T-cell (primary cell): ENCODE results near the gene PARM1. TPM values are rescaled to one million over a fixed set of nuclear protein-coding genes. Genes with fewer than 3 reads are reported as not detected.

Source experiments
- ATAC-seq, 4 experiments: fragments of 200-7000 bp in 3 of 4; fragments of 150-1000 bp in 1 of 4; cut with Tn5 transposase; replicated peaks in 1 of 4; 1 replicate in 3 of 4; 2 replicates in 1 of 4; pipeline ENCODE4 v1.10.0; 2021; ENCODE audit warnings: moderate library complexity in 3 of 4, mild to moderate bottlenecking in 2 of 4, moderate number of reproducible peaks in 1 of 4
- CTCF ChIA-PET, 2 donors: fragments of 300-600 bp; sonication (Branson Sonifier 250); formaldehyde crosslinking; loops; one replicate each; lab custom pipeline; 2022; ENCODE audit warnings: antibody characterized with exemption in 2 of 2; lab: Charles Lee
- POLR2A ChIA-PET, 2 donors: fragments of 300-600 bp; sonication (Branson Sonifier 250); formaldehyde crosslinking; loops; one replicate each; lab custom pipeline; 2022; ENCODE audit warnings: antibody characterized with exemption in 2 of 2; lab: Charles Lee
- DNase-seq, 35 experiments: peaks; one replicate each; pipeline versions ENCODE4 v3.0.0 to v3.0.0-alpha.2; 2013 to 2023
- H3K27ac ChIP-seq: one replicate; pipeline ENCODE4 v1.5.1; 2013; ENCODE audit warnings: low read length
- H3K27me3 ChIP-seq, 2 experiments: replicated peaks in 1 of 2; 1 replicate in 1 of 2; 2 replicates in 1 of 2; pipeline versions ENCODE4 v1.6.1 to v1.7.0; 2013; ENCODE audit warnings: low read length in 1 of 2, mixed read lengths in 1 of 2; ENCODE audit not compliant: control insufficient read depth in 2 of 2, insufficient read depth in 2 of 2; ENCODE audit errors: extremely low read depth in 1 of 2
- H3K36me3 ChIP-seq, 2 donors: 1 replicate in 1 of 2; 2 replicates in 1 of 2; pipeline versions ENCODE4 v1.6.1 to v1.7.0; 2013; ENCODE audit warnings: low read length in 1 of 2; ENCODE audit not compliant: control insufficient read depth in 2 of 2, insufficient read depth in 1 of 2; ENCODE audit errors: extremely low read depth in 1 of 2
- H3K4me1 ChIP-seq, 2 experiments: 1 replicate in 1 of 2; 2 replicates in 1 of 2; pipeline versions ENCODE4 v1.6.1 to v1.7.0; 2013; ENCODE audit warnings: low read length in 2 of 2, mixed read lengths in 1 of 2; ENCODE audit not compliant: insufficient read depth in 2 of 2, control insufficient read depth in 1 of 2; ENCODE audit errors: extremely low read depth in 1 of 2
- H3K4me3 ChIP-seq, 2 donors: 1 replicate in 1 of 2; 2 replicates in 1 of 2; pipeline versions ENCODE4 v1.5.1 to v1.7.0; 2013; ENCODE audit warnings: mild to moderate bottlenecking in 2 of 2, low read length in 1 of 2, moderate library complexity in 1 of 2; ENCODE audit not compliant: control insufficient read depth in 1 of 2; ENCODE audit errors: extremely low read depth in 1 of 2
- H3K9me3 ChIP-seq: 2 replicates; pipeline ENCODE4 v1.7.0; 2013
- H3K27ac Mint-ChIP-seq, 2 donors: one replicate each; pipeline ENCODE4 v1.8.0; 2020 to 2021; ENCODE audit warnings: mild to moderate bottlenecking in 2 of 2, mixed read lengths in 2 of 2
- H3K27me3 Mint-ChIP-seq, 2 donors: one replicate each; pipeline ENCODE4 v1.8.0; 2021 to 2022; ENCODE audit warnings: mixed read lengths in 2 of 2
- H3K36me3 Mint-ChIP-seq: one replicate; pipeline ENCODE4 v1.8.0; 2021; ENCODE audit warnings: mixed read lengths
- H3K4me1 Mint-ChIP-seq, 3 donors: one replicate each; pipeline ENCODE4 v1.8.0; 2020 to 2022; ENCODE audit warnings: mixed read lengths in 3 of 3, mild to moderate bottlenecking in 1 of 3
- H3K4me3 Mint-ChIP-seq, 3 donors: one replicate each; pipeline ENCODE4 v1.8.0; 2020 to 2022; ENCODE audit warnings: mild to moderate bottlenecking in 3 of 3, mixed read lengths in 3 of 3, moderate library complexity in 3 of 3
- H3K9me3 Mint-ChIP-seq, 3 donors: one replicate each; pipeline ENCODE4 v1.8.0; 2020 to 2022; ENCODE audit warnings: mixed read lengths in 3 of 3
- WGBS: methylation state at CpG from one replicate; pipeline ENCODE4 v1.1.5; 2013; ENCODE audit warnings: missing lambda C conversion rate; ENCODE audit not compliant: insufficient coverage; 5-methylcytosine and 5-hydroxymethylcytosine counted together
- total RNA-seq, 35 experiments: library from RNA in 6 of 35; stranded (reverse) in 6 of 35; fragments of 120-200 nt in 1 of 35; gene quantifications; one replicate each; pipeline versions ENCODE4 v1.2.1 to v1.2.4 and lab custom pipeline; 2013 to 2026

PARM1 gene
- total RNA-seq, 5 donors from 2014 or later (not counting 1 experiment from before 2014, with no cell fraction given): 0.13 to 0.38 (median 0.26) TPM

- ATAC-seq (no peak), DNase-seq (no peak)
- peaks cover 10 to 19% (median 12%) of the 10 kb centered on the region in 3 donors for H3K9me3 Mint-ChIP-seq
- no peak overlapping the region for H3K4me3 Mint-ChIP-seq
- Histone ChIP-seq H3K9me3 (no peaks in the 10 kb centered on the region), H3K36me3 (no peaks in the 10 kb centered on the region), H3K27me3 (no peaks in the 10 kb centered on the region), H3K27ac (no peak overlapping the region), H3K4me1 (no peaks in the 10 kb centered on the region), H3K4me3 (no peak overlapping the region)
- H3K27ac Mint-ChIP-seq: no peak overlapping the region
- CTCF ChIA-PET: no interaction called here
- POLR2A ChIA-PET: no interaction called here
- H3K27me3 Mint-ChIP-seq: no peaks in the 10 kb centered on the region
- H3K36me3 Mint-ChIP-seq: no peaks in the 10 kb centered on the region
- H3K4me1 Mint-ChIP-seq: no peaks in the 10 kb centered on the region
- WGBS: 78% methylated on average over 3 of the region's 4 CpGs
Observed at GRCh38 chr4:75011131-75011795, 78.3 kb downstream of the PARM1 start.

GRCh38 chr4:75015627-75016026, 82.7 kb downstream of the PARM1 start:
- Histone ChIP-seq H3K27me3 (no peaks in the 10 kb centered on the region), H3K4me1 (no peaks in the 10 kb centered on the region), H3K27ac (no peak overlapping the region), H3K4me3 (no peak overlapping the region), H3K9me3 (no peaks in the 10 kb centered on the region), H3K36me3 (no peaks in the 10 kb centered on the region)
- Mint-ChIP-seq H3K4me3 (no peak overlapping the region), H3K4me1 (no peaks in the 10 kb centered on the region), H3K9me3 (peaks cover 0 to 7% (median 5%) of the 10 kb centered on the region in 3 donors), H3K27me3 (no peaks in the 10 kb centered on the region), H3K36me3 (no peaks in the 10 kb centered on the region), H3K27ac (no peak overlapping the region)
- CTCF ChIA-PET: no interaction called here
- POLR2A ChIA-PET: no interaction called here
- no CpG with 5 or more reads among the region's 2 CpGs for WGBS
- no peak for ATAC-seq
- DNase-seq: no peak

- H3K4me3 ChIP-seq: no peak overlapping the region
- 53% methylated on average over 6 of the region's 6 CpGs for WGBS
- no peaks in the 10 kb centered on the region for H3K9me3 ChIP-seq
- Mint-ChIP-seq H3K27ac (no peak overlapping the region), H3K4me3 (no peak overlapping the region), H3K36me3 (no peaks in the 10 kb centered on the region), H3K4me1 (no peaks in the 10 kb centered on the region), H3K27me3 (no peaks in the 10 kb centered on the region), H3K9me3 (peaks cover 0 to 5% (median under 1%) of the 10 kb centered on the region in 3 donors)
- ChIA-PET POLR2A (no interaction called here), CTCF (no interaction called here)
- H3K4me1 ChIP-seq: no peaks in the 10 kb centered on the region
- no peaks in the 10 kb centered on the region for H3K36me3 ChIP-seq
- DNase-seq (no peak), ATAC-seq (no peak)
- H3K27me3 ChIP-seq: no peaks in the 10 kb centered on the region
- H3K27ac ChIP-seq: no peak overlapping the region
Observed at GRCh38 chr4:75016472-75016871, 83.6 kb downstream of the PARM1 start.

- no peaks in the 10 kb centered on the region for H3K9me3 ChIP-seq
- no peak overlapping the region for H3K4me3 ChIP-seq
- H3K4me1 Mint-ChIP-seq: no peaks in the 10 kb centered on the region
- no peaks in the 10 kb centered on the region for H3K27me3 Mint-ChIP-seq
- no peaks in the 10 kb centered on the region for H3K4me1 ChIP-seq
- no peak overlapping the region for H3K4me3 Mint-ChIP-seq
- H3K36me3 ChIP-seq: no peaks in the 10 kb centered on the region
- no peak for ATAC-seq
- H3K9me3 Mint-ChIP-seq: peaks cover 0 to 3% (median 0%) of the 10 kb centered on the region in 3 donors
- DNase-seq: no peak
- no peak overlapping the region for H3K27ac Mint-ChIP-seq
- no peaks in the 10 kb centered on the region for H3K27me3 ChIP-seq
- WGBS: 62% methylated on average over 2 of the region's 3 CpGs
- CTCF ChIA-PET: no interaction called here
- POLR2A ChIA-PET: no interaction called here
- no peak overlapping the region for H3K27ac ChIP-seq
- H3K36me3 Mint-ChIP-seq: no peaks in the 10 kb centered on the region
Observed at GRCh38 chr4:75018811-75019479, 86.0 kb downstream of the PARM1 start.

- WGBS: 100% methylated on average over 1 of the region's 5 CpGs
- POLR2A ChIA-PET: no interaction called here
- H3K27ac Mint-ChIP-seq: no peak overlapping the region
- no peaks in the 10 kb centered on the region for H3K9me3 ChIP-seq
- DNase-seq (no peak), ATAC-seq (no peak)
- H3K4me3 Mint-ChIP-seq: no peak overlapping the region
- no peaks in the 10 kb centered on the region for H3K4me1 ChIP-seq
- H3K9me3 Mint-ChIP-seq: no peaks in the 10 kb centered on the region
- H3K4me3 ChIP-seq: no peak overlapping the region
- H3K36me3 Mint-ChIP-seq: no peaks in the 10 kb centered on the region
- CTCF ChIA-PET: no interaction called here
- H3K27ac ChIP-seq: no peak overlapping the region
- peaks cover 5 to 6% of the 10 kb centered on the region in 2 donors for H3K27me3 Mint-ChIP-seq
- H3K36me3 ChIP-seq: no peaks in the 10 kb centered on the region
- H3K27me3 ChIP-seq: no peaks in the 10 kb centered on the region
- no peaks in the 10 kb centered on the region for H3K4me1 Mint-ChIP-seq
Observed at GRCh38 chr4:75025431-75025830, 92.5 kb downstream of the PARM1 start.

- no peaks in the 10 kb centered on the region for H3K4me1 Mint-ChIP-seq
- Histone ChIP-seq H3K36me3 (no peaks in the 10 kb centered on the region), H3K4me1 (no peaks in the 10 kb centered on the region), H3K9me3 (no peaks in the 10 kb centered on the region), H3K4me3 (no peak overlapping the region), H3K27ac (no peak overlapping the region), H3K27me3 (no peaks in the 10 kb centered on the region)
- DNase-seq (no peak), ATAC-seq (no peak)
- ChIA-PET POLR2A (no interaction called here), CTCF (no interaction called here)
- 94% methylated on average over 3 of the region's 6 CpGs for WGBS
- no peaks in the 10 kb centered on the region for H3K9me3 Mint-ChIP-seq
- H3K27ac Mint-ChIP-seq: no peak overlapping the region
- no peak overlapping the region for H3K4me3 Mint-ChIP-seq
- H3K36me3 Mint-ChIP-seq: no peaks in the 10 kb centered on the region
- H3K27me3 Mint-ChIP-seq: peaks cover 5 to 6% of the 10 kb centered on the region in 2 donors
Observed at GRCh38 chr4:75028196-75028854, 95.4 kb downstream of the PARM1 start.
